ENCODE measurements around the gene RBMS3. TPM values are rescaled to one million over a fixed set of nuclear protein-coding genes. Genes with fewer than 3 reads are reported as not detected.

The RBMS3 gene
- total and polyA plus RNA-seq, 2 of the 13 experiments (the other 11 are each of a cell fraction or from before 2014, with no cell fraction given) = not detected

DNA sequence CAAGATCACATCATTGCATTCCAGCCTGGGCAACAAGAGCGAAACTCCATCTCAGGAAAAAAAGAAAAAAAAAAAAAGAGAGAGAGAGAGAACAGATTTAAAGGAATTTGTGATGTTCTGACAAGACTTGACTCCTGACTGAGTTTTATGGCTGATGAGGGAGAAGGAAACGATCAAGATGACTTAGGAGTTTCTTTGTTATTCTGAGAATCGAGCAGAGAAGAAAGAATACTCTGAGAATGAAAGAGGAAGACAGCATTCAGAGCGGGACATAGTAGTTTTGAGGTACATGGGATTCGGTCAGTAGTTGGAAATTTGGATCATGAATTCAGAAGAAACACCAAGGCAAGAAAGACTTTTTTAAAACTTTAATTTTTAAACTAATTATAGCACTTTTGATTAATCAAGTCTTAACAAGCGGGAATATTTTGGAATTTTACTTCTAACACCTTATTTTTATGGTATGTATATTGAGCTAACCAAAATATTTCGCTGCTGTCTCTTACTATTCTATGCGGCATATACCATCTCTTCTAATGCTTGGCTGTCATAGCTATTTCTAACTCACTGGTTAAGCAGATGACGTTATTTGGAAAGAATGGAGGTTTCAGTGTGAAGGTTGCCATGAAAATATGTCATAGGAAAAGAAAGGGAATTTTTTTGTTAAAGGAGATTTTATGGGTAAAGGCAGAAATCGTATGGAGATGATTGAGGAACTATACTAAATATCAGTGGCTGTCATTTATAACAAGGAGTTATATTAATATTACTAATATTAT lies 644.1 kb downstream of the RBMS3 start:
- TF ChIP-seq, protein P1, sequence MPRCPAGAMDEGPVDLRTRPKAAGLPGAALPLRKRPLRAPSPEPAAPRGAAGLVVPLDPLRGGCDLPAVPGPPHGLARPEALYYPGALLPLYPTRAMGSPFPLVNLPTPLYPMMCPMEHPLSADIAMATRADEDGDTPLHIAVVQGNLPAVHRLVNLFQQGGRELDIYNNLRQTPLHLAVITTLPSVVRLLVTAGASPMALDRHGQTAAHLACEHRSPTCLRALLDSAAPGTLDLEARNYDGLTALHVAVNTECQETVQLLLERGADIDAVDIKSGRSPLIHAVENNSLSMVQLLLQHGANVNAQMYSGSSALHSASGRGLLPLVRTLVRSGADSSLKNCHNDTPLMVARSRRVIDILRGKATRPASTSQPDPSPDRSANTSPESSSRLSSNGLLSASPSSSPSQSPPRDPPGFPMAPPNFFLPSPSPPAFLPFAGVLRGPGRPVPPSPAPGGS (CRISPR knock-in tag; IDR thresholded peaks at IDR 0.05) = no peak
- TF ChIP-seq NONO (IDR thresholded peaks at IDR 0.05) (no peak), NONO (CRISPR knock-in tag; conservative IDR thresholded peaks at IDR 0.05) (no peak), DNMT3B (CRISPR knock-in tag; conservative IDR thresholded peaks at IDR 0.05) (no peak), CBX5 (CRISPR knock-in tag; IDR thresholded peaks at IDR 0.05; ENCODE audit: borderline replicate concordance) (no peak), ZNF7 (CRISPR knock-in tag; IDR thresholded peaks at IDR 0.05) (no peak), HOXA9 (CRISPR knock-in tag; IDR thresholded peaks at IDR 0.05; ENCODE audit: borderline replicate concordance) (no peak)
- TF ChIP-seq, protein P2, sequence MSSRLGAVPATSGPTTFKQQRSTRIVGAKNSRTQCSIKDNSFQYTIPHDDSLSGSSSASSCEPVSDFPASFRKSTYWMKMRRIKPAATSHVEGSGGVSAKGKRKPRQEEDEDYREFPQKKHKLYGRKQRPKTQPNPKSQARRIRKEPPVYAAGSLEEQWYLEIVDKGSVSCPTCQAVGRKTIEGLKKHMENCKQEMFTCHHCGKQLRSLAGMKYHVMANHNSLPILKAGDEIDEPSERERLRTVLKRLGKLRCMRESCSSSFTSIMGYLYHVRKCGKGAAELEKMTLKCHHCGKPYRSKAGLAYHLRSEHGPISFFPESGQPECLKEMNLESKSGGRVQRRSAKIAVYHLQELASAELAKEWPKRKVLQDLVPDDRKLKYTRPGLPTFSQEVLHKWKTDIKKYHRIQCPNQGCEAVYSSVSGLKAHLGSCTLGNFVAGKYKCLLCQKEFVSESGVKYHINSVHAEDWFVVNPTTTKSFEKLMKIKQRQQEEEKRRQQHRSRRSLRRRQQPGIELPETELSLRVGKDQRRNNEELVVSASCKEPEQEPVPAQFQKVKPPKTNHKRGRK (CRISPR knock-in tag; IDR thresholded peaks at IDR 0.05) = no peak
- no peaks in the 10 kb centered on the region for H3K79me2 ChIP-seq (ENCODE audit: insufficient read depth, low read length)
- H3K4me1 ChIP-seq (ENCODE audit: insufficient read depth, low read length) = no peaks in the 10 kb centered on the region
- DNase-seq (ENCODE audit: low spot score) (no peak), FAIRE-seq (no peak), ATAC-seq (no peak)
- no peak overlapping the region for H2AFZ ChIP-seq (ENCODE audit: low read length)
- no peaks in the 10 kb centered on the region for H3K27me3 ChIP-seq (ENCODE audit: control insufficient read depth in 1 of 2, insufficient read depth in 2 of 2, low read length in 2 of 2)
- intact Hi-C loops (cut with micrococcal nuclease; ENCODE audit: unreplicated experiment) (no loop called here), in situ Hi-C loops (cut with HindIII; ENCODE audit: extremely low pct_ligation_motif_present, low pct_unique_long_range_greater_than_20kb) (no loop called here)
- CTCF ChIA-PET (ENCODE audit: low intra/inter-chr PET ratio, low total read pairs) = no interaction called here
- H3K4me3 ChIP-seq (replicated peaks in 1 of 3; ENCODE audit: insufficient read depth in 1 of 3, low read depth in 2 of 3, low read length in 3 of 3) = no peak overlapping the region
- no peak overlapping the region for H3K27ac ChIP-seq (ENCODE audit: extremely low read length, insufficient read depth, low read length)
- H3K4me2 ChIP-seq (ENCODE audit: low read depth, low read length) = no peak overlapping the region
- no peak overlapping the region for H3K9ac ChIP-seq (ENCODE audit: insufficient read depth, low read depth, low read length)
- POLR2A ChIA-PET = no interaction called here
- WGBS (ENCODE audit: low lambda C conversion rate) = 13% methylated on average over 10 of the region's 10 CpGs
- no peaks in the 10 kb centered on the region for H4K20me1 ChIP-seq (ENCODE audit: insufficient read depth, low read length)
- BruUV-seq (replicated peaks) = no TSS peak
- no peaks in the 10 kb centered on the region for H3K9me3 ChIP-seq (ENCODE audit: low read length)
- H3K36me3 ChIP-seq (replicated peaks in 1 of 2; ENCODE audit: control insufficient read depth in 1 of 2, insufficient read depth in 2 of 2, low read length in 2 of 2) = no peaks in the 10 kb centered on the region
